OCI-LY7 (cell line): ENCODE data around the gene VTI1A. TPM values are rescaled to one million over a fixed set of nuclear protein-coding genes. Genes with fewer than 3 reads are reported as not detected.

Experiments used
- BruUV-seq: library from RNA; stranded (reverse); fragments of 400-500 nt; replicated peaks from 2 replicates; lab custom pipeline; 2021; lab: Mats Ljungman, UMichigan
- CTCF ChIA-PET: fragments of 300-600 bp; sonication (Branson Sonifier 250); formaldehyde crosslinking; loops from one replicate; lab custom pipeline; 2022; ENCODE audit warnings: antibody characterized with exemption; ENCODE audit not compliant: unreplicated experiment; lab: Charles Lee
- POLR2A ChIA-PET: fragments of 300-600 bp; sonication (Branson Sonifier 250); formaldehyde crosslinking; loops from one replicate; lab custom pipeline; 2022; ENCODE audit warnings: antibody characterized with exemption; lab: Charles Lee
- DNase-seq: peaks from one replicate; pipeline ENCODE4 v3.0.0-alpha.2; 2015; ENCODE audit warnings: low spot score
- H2AFZ ChIP-seq: fragments of 200-600 bp; sonication (generic), shearing (Covaris generic); 2 replicates; pipeline ENCODE4 v1.6.1; 2014; ENCODE audit warnings: mild to moderate bottlenecking, antibody characterized with exemption, low read length, moderate library complexity
- H3K27ac ChIP-seq: fragments of 200-600 bp; sonication (generic); 2 replicates; pipeline ENCODE4 v1.5.1; 2014; ENCODE audit warnings: mixed run types, low read depth, mild to moderate bottlenecking, moderate library complexity, low read length, inconsistent platforms; ENCODE audit not compliant: poor library complexity, severe bottlenecking
- H3K36me3 ChIP-seq: fragments of 200-600 bp; sonication (generic); 2 replicates; pipeline ENCODE4 v1.6.1; 2014; ENCODE audit warnings: mild to moderate bottlenecking, antibody characterized with exemption, low read length, moderate library complexity, mixed read lengths; ENCODE audit not compliant: insufficient read depth
- H3K4me1 ChIP-seq: fragments of 200-600 bp; sonication (generic); 2 replicates; pipeline ENCODE4 v1.5.1; 2014; ENCODE audit warnings: mild to moderate bottlenecking, low read length; ENCODE audit not compliant: insufficient read depth, poor library complexity, severe bottlenecking
- H3K4me2 ChIP-seq: fragments of 200-600 bp; sonication (generic); 2 replicates; pipeline ENCODE4 v1.6.1; 2014; ENCODE audit warnings: mild to moderate bottlenecking, low read length
- H3K4me3 ChIP-seq: fragments of 200-600 bp; sonication (generic); 2 replicates; pipeline ENCODE4 v1.5.1; 2014; ENCODE audit warnings: mild to moderate bottlenecking, low read depth, low read length; ENCODE audit not compliant: poor library complexity, severe bottlenecking
- H3K79me2 ChIP-seq: fragments of 200-600 bp; sonication (generic); 2 replicates; pipeline ENCODE4 v1.6.1; 2016; ENCODE audit warnings: low read depth, mild to moderate bottlenecking, low read length, moderate library complexity, mixed read lengths; ENCODE audit not compliant: insufficient read depth
- H3K9me2 ChIP-seq: fragments of 200-600 bp; sonication (generic); 2 replicates; pipeline ENCODE4 v1.6.1; 2016; ENCODE audit warnings: mild to moderate bottlenecking, low read length, mixed read lengths; ENCODE audit not compliant: insufficient read depth
- H3K9me3 ChIP-seq: fragments of 200-600 bp; sonication (generic); 2 replicates; pipeline ENCODE4 v1.6.1; 2014; ENCODE audit warnings: mild to moderate bottlenecking, mixed run types, low read length, mixed read lengths
- H4K20me1 ChIP-seq: fragments of 200-600 bp; sonication (generic); 2 replicates; pipeline ENCODE4 v1.6.1; 2014; ENCODE audit warnings: mild to moderate bottlenecking, antibody characterized with exemption, low read length, moderate library complexity, mixed read lengths; ENCODE audit not compliant: insufficient read depth
- EZH2phosphoT487 ChIP-seq: fragments of 200-600 bp; sonication (generic); IDR thresholded peaks from 2 replicates; pipeline ENCODE4 v1.6.1; 2018; ENCODE audit warnings: low read depth, borderline replicate concordance, mild to moderate bottlenecking, mixed run types, antibody characterized with exemption, low read length, moderate library complexity, mixed read lengths
- intact Hi-C: fragments of 100-400 bp; cut with micrococcal nuclease; formaldehyde crosslinking; loops from one replicate; pipeline ENCODE4 v1.10.0; 2022; ENCODE audit not compliant: unreplicated experiment
- total RNA-seq, 2 experiments: library from RNA; depleted of rRNA in 1 of 2; stranded (reverse); fragments of >200 nt in 1 of 2; shearing (Covaris generic) in 1 of 2; gene quantifications; 2 replicates each; pipeline ENCODE4 v1.2.3, GENCODE V29; 2014 to 2022
- TF ChIP-seq, protein P1 (sequence below): fragments of 200-600 bp; sonication (generic); conservative IDR thresholded peaks from 2 replicates; pipeline ENCODE4 v1.5.1; 2014; ENCODE audit warnings: mild to moderate bottlenecking, antibody characterized with exemption, low read length, moderate library complexity, mixed read lengths

VTI1A gene
- total RNA-seq, 2 experiments from 2014 or later = 39.4 to 45.2 TPM

DNA sequence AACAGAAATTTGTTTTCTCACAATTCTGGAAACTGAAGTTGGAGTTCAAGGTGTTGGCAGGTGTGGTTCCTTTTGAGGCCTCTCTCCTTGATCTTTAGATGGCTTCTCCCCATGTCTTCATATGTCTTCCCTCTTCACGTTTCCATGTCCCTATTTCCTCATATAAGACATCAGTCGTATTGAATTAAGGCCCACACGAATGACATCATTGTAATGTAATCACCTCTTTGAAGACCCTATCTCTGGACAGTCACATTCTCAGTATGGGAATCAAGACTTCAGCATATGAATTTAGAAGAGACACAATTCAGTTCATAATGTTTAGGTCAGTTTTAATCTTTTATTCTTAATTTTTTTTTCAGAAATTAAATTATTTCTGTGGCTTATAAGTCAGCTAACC, 19.8 kb downstream of the VTI1A start:
- Histone ChIP-seq H3K27ac (no peak overlapping the region), H3K79me2 (no peaks in the 10 kb centered on the region), H3K4me3 (no peak overlapping the region), H3K9me2 (no peaks in the 10 kb centered on the region), H3K36me3 (peaks cover 53% of the 10 kb centered on the region), H3K4me1 (no peaks in the 10 kb centered on the region), H3K9me3 (peaks cover 10% of the 10 kb centered on the region; the same call in 1 of the 2 replicates), H3K4me2 (no peak overlapping the region), H4K20me1 (no peaks in the 10 kb centered on the region), H2AFZ (no peak overlapping the region)
- no TSS peak for BruUV-seq
- intact Hi-C loops = no loop called here
- TF ChIP-seq, protein P1, sequence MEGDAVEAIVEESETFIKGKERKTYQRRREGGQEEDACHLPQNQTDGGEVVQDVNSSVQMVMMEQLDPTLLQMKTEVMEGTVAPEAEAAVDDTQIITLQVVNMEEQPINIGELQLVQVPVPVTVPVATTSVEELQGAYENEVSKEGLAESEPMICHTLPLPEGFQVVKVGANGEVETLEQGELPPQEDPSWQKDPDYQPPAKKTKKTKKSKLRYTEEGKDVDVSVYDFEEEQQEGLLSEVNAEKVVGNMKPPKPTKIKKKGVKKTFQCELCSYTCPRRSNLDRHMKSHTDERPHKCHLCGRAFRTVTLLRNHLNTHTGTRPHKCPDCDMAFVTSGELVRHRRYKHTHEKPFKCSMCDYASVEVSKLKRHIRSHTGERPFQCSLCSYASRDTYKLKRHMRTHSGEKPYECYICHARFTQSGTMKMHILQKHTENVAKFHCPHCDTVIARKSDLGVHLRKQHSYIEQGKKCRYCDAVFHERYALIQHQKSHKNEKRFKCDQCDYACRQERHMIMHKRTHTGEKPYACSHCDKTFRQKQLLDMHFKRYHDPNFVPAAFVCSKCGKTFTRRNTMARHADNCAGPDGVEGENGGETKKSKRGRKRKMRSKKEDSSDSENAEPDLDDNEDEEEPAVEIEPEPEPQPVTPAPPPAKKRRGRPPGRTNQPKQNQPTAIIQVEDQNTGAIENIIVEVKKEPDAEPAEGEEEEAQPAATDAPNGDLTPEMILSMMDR = no peak
- DNase-seq = no peak
- POLR2A ChIA-PET = interaction anchor here (0.6 to 1.0 kb wide), 2 partner anchors 172 to 630 kb away, joined by 3 read pairs; no protein-coding TSS in a partner anchor
- CTCF ChIA-PET = no interaction called here

DNA sequence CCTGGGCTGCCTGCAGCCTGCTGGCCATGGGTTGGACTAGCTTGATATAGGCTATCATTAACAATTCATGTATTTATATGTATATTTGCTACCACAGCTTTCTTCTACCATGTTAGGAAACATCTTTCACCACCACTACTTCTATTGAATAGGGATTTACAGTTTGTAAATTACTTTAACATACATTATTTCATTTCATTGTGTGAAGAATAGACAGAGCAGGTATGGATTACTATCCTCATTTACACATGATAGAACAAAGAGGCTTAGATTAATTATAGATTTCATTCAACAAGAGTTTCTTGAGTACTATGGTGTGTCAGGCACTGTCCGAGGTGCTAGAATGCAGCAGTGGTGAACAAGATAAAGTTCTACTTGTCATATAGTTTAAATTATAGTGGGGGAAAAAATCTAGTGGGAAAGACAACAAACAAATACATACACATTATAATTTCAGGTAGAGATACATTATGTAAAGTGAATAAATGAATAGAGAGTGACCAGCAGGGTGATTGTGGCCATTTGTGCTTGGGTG, 20.6 kb downstream of the VTI1A start:
- H3K9me2 ChIP-seq = no peaks in the 10 kb centered on the region
- H3K4me2 ChIP-seq = no peak overlapping the region
- POLR2A ChIA-PET = interaction anchor here (0.6 to 1.0 kb wide), 2 partner anchors 172 to 630 kb away, joined by 3 read pairs; no protein-coding TSS in a partner anchor
- H3K4me1 ChIP-seq = no peaks in the 10 kb centered on the region
- H3K27ac ChIP-seq = no peak overlapping the region
- BruUV-seq = no TSS peak
- no peaks in the 10 kb centered on the region; the same call in 1 of the 2 replicates for H4K20me1 ChIP-seq
- no peaks in the 10 kb centered on the region for H3K79me2 ChIP-seq
- no peak overlapping the region for H3K4me3 ChIP-seq
- DNase-seq = no peak
- intact Hi-C loops = no loop called here
- TF ChIP-seq, protein P1 = no peak
- no peak for TF ChIP-seq EZH2phosphoT487
- no peak overlapping the region for H2AFZ ChIP-seq
- peaks cover 46% of the 10 kb centered on the region for H3K36me3 ChIP-seq
- CTCF ChIA-PET = no interaction called here
- H3K9me3 ChIP-seq = peaks cover 10% of the 10 kb centered on the region; the same call in 1 of the 2 replicates

DNA sequence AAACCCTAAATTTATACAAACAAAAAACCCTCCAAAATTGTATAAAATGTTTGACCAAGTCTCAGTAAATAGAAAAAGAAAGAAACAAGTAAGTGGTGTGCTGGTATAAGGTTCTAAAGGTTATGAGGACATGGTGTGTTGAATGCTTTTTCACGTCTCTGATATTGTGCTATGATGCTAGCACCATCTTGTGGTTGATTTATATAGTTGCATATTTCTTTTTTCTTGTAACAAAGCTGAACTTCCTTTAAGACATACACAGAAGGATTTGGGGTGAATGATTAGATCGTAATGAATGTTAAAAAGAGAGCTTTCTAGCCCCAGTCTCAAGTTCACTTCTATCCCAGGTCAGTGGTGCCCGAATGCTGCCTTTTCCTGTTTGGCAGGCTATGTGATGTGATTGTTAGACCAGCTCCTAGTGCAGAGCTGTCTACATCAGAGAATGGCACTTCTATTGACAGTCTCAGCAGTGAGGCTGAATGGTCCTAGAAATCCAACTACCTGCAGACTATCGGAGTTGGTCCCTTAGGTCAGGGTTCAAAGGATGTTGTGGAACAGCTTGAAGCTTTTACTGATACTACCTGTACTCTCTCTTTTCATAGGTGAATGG, 25.0 kb downstream of the VTI1A start:
- CTCF ChIA-PET = interaction anchor here (0.6 to 0.7 kb wide), 2 partner anchors 9 to 100 kb away, joined by 3 to 4 read pairs; no protein-coding TSS in a partner anchor
- Histone ChIP-seq H3K36me3 (peaks cover 14% of the 10 kb centered on the region; the same call in 1 of the 2 replicates), H3K4me2 (no peak overlapping the region), H2AFZ (no peak overlapping the region), H3K9me2 (no peaks in the 10 kb centered on the region), H3K27ac (no peak overlapping the region), H3K4me1 (no peaks in the 10 kb centered on the region), H4K20me1 (no peaks in the 10 kb centered on the region; the same call in 1 of the 2 replicates), H3K9me3 (no peaks in the 10 kb centered on the region), H3K79me2 (no peaks in the 10 kb centered on the region), H3K4me3 (no peak overlapping the region)
- BruUV-seq = no TSS peak
- POLR2A ChIA-PET = interaction anchor here (0.6 to 1.2 kb wide), 4 partner anchors 9 to 1662 kb away, joined by 3 to 9 read pairs (median 4); partner anchors contain the start of genes VTI1A and ZDHHC6
- TF ChIP-seq, protein P1 = peak; percentile 89
- TF ChIP-seq EZH2phosphoT487 = no peak
- peak; percentile 62 for DNase-seq
- intact Hi-C loops = loop anchor here (2.0 to 10.0 kb wide), 3 partner anchors 157 to 1090 kb away; no protein-coding TSS in a partner anchor
